Activated naive CD4-positive, alpha-beta T cell treated with anti-CD3 and anti-CD28 coated beads, Interleukin-2, amount 50 U/mL, for 24 hours (primary cell): ENCODE results near the gene ZRANB1.
A peak's percentile ranks its signal among the peaks of the same experiment; 100 is the strongest.

ENCODE experiments used
- H3K27ac Mint-ChIP-seq: one replicate; pipeline ENCODE4 v1.8.0; 2021; ENCODE audit warnings: mild to moderate bottlenecking, mixed read lengths
- H3K27me3 Mint-ChIP-seq: one replicate; pipeline ENCODE4 v1.8.0; 2021; ENCODE audit warnings: mixed read lengths
- H3K36me3 Mint-ChIP-seq: one replicate; pipeline ENCODE4 v1.8.0; 2021; ENCODE audit warnings: mixed read lengths
- H3K4me1 Mint-ChIP-seq: one replicate; pipeline ENCODE4 v1.8.0; 2021; ENCODE audit warnings: mixed read lengths
- H3K4me3 Mint-ChIP-seq: one replicate; pipeline ENCODE4 v1.8.0; 2021; ENCODE audit warnings: mild to moderate bottlenecking, mixed read lengths
- H3K9me3 Mint-ChIP-seq: one replicate; pipeline ENCODE4 v1.8.0; 2021; ENCODE audit warnings: mixed read lengths

Gene ZRANB1

GRCh38 chr10:124943301-124944092 lies 1.6 kb downstream of the ZRANB1 start:
- H3K4me3 Mint-ChIP-seq, result no peak overlapping the region
- H3K4me1 Mint-ChIP-seq, result peaks cover 71% of the 10 kb centered on the region
- H3K27me3 Mint-ChIP-seq, result no peaks in the 10 kb centered on the region
- H3K9me3 Mint-ChIP-seq, result no peaks in the 10 kb centered on the region
- H3K36me3 Mint-ChIP-seq, result peaks cover 15% of the 10 kb centered on the region
- H3K27ac Mint-ChIP-seq, result no peak overlapping the region

GRCh38 chr10:124944982-124945381 lies 3.1 kb downstream of the ZRANB1 start:
- H3K4me1 Mint-ChIP-seq, result peaks cover 78% of the 10 kb centered on the region
- H3K27ac Mint-ChIP-seq, result peak overlapping the region; percentile 3
- peaks cover 20% of the 10 kb centered on the region for H3K36me3 Mint-ChIP-seq
- no peaks in the 10 kb centered on the region for H3K9me3 Mint-ChIP-seq
- H3K4me3 Mint-ChIP-seq, result no peak overlapping the region
- no peaks in the 10 kb centered on the region for H3K27me3 Mint-ChIP-seq

GRCh38 chr10:124946945-124947344 lies 5.0 kb downstream of the ZRANB1 start:
- Mint-ChIP-seq H3K36me3 (peaks cover 20% of the 10 kb centered on the region), H3K9me3 (no peaks in the 10 kb centered on the region), H3K27me3 (no peaks in the 10 kb centered on the region), H3K4me3 (no peak overlapping the region), H3K4me1 (peaks cover 68% of the 10 kb centered on the region), H3K27ac (no peak overlapping the region)

- Mint-ChIP-seq H3K27me3 (no peaks in the 10 kb centered on the region), H3K27ac (no peak overlapping the region), H3K36me3 (peaks cover 13% of the 10 kb centered on the region), H3K9me3 (no peaks in the 10 kb centered on the region), H3K4me1 (peaks cover 56% of the 10 kb centered on the region), H3K4me3 (no peak overlapping the region)
Observed at GRCh38 chr10:124949543-124949942, 7.6 kb downstream of the ZRANB1 start.

GRCh38 chr10:124952123-124952522 lies 10.2 kb downstream of the ZRANB1 start:
- Mint-ChIP-seq H3K4me3 (no peak overlapping the region), H3K27ac (no peak overlapping the region), H3K9me3 (no peaks in the 10 kb centered on the region), H3K4me1 (peaks cover 49% of the 10 kb centered on the region), H3K27me3 (no peaks in the 10 kb centered on the region), H3K36me3 (peaks cover 13% of the 10 kb centered on the region)

- Mint-ChIP-seq H3K4me3 (peak overlapping the region; percentile 20), H3K27ac (no peak overlapping the region), H3K36me3 (peaks cover 6% of the 10 kb centered on the region), H3K4me1 (peaks cover 49% of the 10 kb centered on the region), H3K27me3 (no peaks in the 10 kb centered on the region), H3K9me3 (no peaks in the 10 kb centered on the region)
Observed at GRCh38 chr10:124953421-124953820, 11.5 kb downstream of the ZRANB1 start.

- Mint-ChIP-seq H3K9me3 (no peaks in the 10 kb centered on the region), H3K36me3 (peaks cover 7% of the 10 kb centered on the region), H3K4me1 (peaks cover 57% of the 10 kb centered on the region), H3K27me3 (no peaks in the 10 kb centered on the region), H3K27ac (no peak overlapping the region), H3K4me3 (no peak overlapping the region)
Observed at GRCh38 chr10:124955243-124955642, 13.3 kb downstream of the ZRANB1 start.

- no peak overlapping the region for H3K27ac Mint-ChIP-seq
- H3K4me3 Mint-ChIP-seq, result no peak overlapping the region
- peaks cover 7% of the 10 kb centered on the region for H3K36me3 Mint-ChIP-seq
- H3K9me3 Mint-ChIP-seq, result no peaks in the 10 kb centered on the region
- H3K27me3 Mint-ChIP-seq, result no peaks in the 10 kb centered on the region
- H3K4me1 Mint-ChIP-seq, result peaks cover 61% of the 10 kb centered on the region
Observed at GRCh38 chr10:124955868-124956267, 13.9 kb downstream of the ZRANB1 start.

GRCh38 chr10:124956764-124957163 lies 14.8 kb downstream of the ZRANB1 start:
- Mint-ChIP-seq H3K27ac (no peak overlapping the region), H3K27me3 (no peaks in the 10 kb centered on the region), H3K4me1 (peaks cover 67% of the 10 kb centered on the region), H3K36me3 (peaks cover 9% of the 10 kb centered on the region), H3K4me3 (peak overlapping the region; percentile 30), H3K9me3 (no peaks in the 10 kb centered on the region)

- Mint-ChIP-seq H3K27ac (no peak overlapping the region), H3K36me3 (peaks cover 9% of the 10 kb centered on the region), H3K9me3 (no peaks in the 10 kb centered on the region), H3K4me1 (peaks cover 66% of the 10 kb centered on the region), H3K27me3 (no peaks in the 10 kb centered on the region), H3K4me3 (no peak overlapping the region)
Observed at GRCh38 chr10:124957404-124957947, 15.6 kb downstream of the ZRANB1 start.

- Mint-ChIP-seq H3K4me3 (no peak overlapping the region), H3K4me1 (peaks cover 67% of the 10 kb centered on the region), H3K36me3 (peaks cover 11% of the 10 kb centered on the region), H3K27ac (peak overlapping the region; percentile 8), H3K27me3 (no peaks in the 10 kb centered on the region), H3K9me3 (no peaks in the 10 kb centered on the region)
Observed at GRCh38 chr10:124959564-124959963, 17.6 kb downstream of the ZRANB1 start.

- H3K27ac Mint-ChIP-seq, result no peak overlapping the region
- H3K4me3 Mint-ChIP-seq, result peak overlapping the region; percentile 11
- peaks cover 11% of the 10 kb centered on the region for H3K36me3 Mint-ChIP-seq
- no peaks in the 10 kb centered on the region for H3K27me3 Mint-ChIP-seq
- H3K4me1 Mint-ChIP-seq, result peaks cover 64% of the 10 kb centered on the region
- no peaks in the 10 kb centered on the region for H3K9me3 Mint-ChIP-seq
Observed at GRCh38 chr10:124961248-124961570, 19.3 kb downstream of the ZRANB1 start.

- Mint-ChIP-seq H3K27ac (no peak overlapping the region), H3K9me3 (no peaks in the 10 kb centered on the region), H3K27me3 (no peaks in the 10 kb centered on the region), H3K36me3 (peaks cover 19% of the 10 kb centered on the region), H3K4me3 (no peak overlapping the region), H3K4me1 (peaks cover 65% of the 10 kb centered on the region)
Observed at GRCh38 chr10:124962421-124962820, 20.5 kb downstream of the ZRANB1 start.

- H3K27me3 Mint-ChIP-seq, result no peaks in the 10 kb centered on the region
- H3K4me1 Mint-ChIP-seq, result peaks cover 63% of the 10 kb centered on the region
- H3K9me3 Mint-ChIP-seq, result no peaks in the 10 kb centered on the region
- H3K36me3 Mint-ChIP-seq, result peaks cover 26% of the 10 kb centered on the region
- no peak overlapping the region for H3K4me3 Mint-ChIP-seq
- H3K27ac Mint-ChIP-seq, result no peak overlapping the region
Observed at GRCh38 chr10:124963866-124964720, 22.2 kb downstream of the ZRANB1 start.

- Mint-ChIP-seq H3K27ac (no peak overlapping the region), H3K9me3 (no peaks in the 10 kb centered on the region), H3K36me3 (peaks cover 28% of the 10 kb centered on the region), H3K4me3 (no peak overlapping the region), H3K27me3 (no peaks in the 10 kb centered on the region), H3K4me1 (peaks cover 68% of the 10 kb centered on the region)
Observed at GRCh38 chr10:124966008-124966407, 24.1 kb downstream of the ZRANB1 start.

- no peak overlapping the region for H3K27ac Mint-ChIP-seq
Observed at GRCh38 chr10:124967255-124967654, 25.3 kb downstream of the ZRANB1 start.

More at GRCh38 chr10:124967255-124967654, 25.3 kb downstream of the ZRANB1 start:
- Mint-ChIP-seq H3K27me3 (no peaks in the 10 kb centered on the region), H3K9me3 (no peaks in the 10 kb centered on the region), H3K4me3 (no peak overlapping the region), H3K36me3 (peaks cover 26% of the 10 kb centered on the region), H3K4me1 (peaks cover 65% of the 10 kb centered on the region)
